ENCODE data around the gene KCNMA1.

- TF ChIP-seq CTCF (IDR thresholded peaks at IDR 0.05) (no peak), POLR2A (IDR thresholded peaks at IDR 0.05) (no peak), EP300 (IDR thresholded peaks at IDR 0.05) (no peak), POLR2AphosphoS5 (IDR thresholded peaks at IDR 0.05) (no peak)
Measured at GRCh38 chr10:77193001-77193400, 444.6 kb downstream of the KCNMA1 start.
